Endothelial cell (in vitro differentiated cells): Measurements from ENCODE around the gene MFSD11. TPM values are rescaled to one million over a fixed set of nuclear protein-coding genes. Genes with fewer than 3 reads are reported as not detected.
A peak's percentile ranks its signal among the peaks of the same experiment; 100 is the strongest.
"Not testable (repeated sequence)": the region's sequence is repeated elsewhere in the genome, so short reads cannot be mapped to it uniquely, and the experiment has no call there.

Experiments
- DNase-seq: peaks from one replicate; pipeline ENCODE4 v3.0.0; 2021; ENCODE audit warnings: low spot score
- H3K27ac Mint-ChIP-seq: one replicate; pipeline ENCODE4 v1.8.0; 2021; ENCODE audit warnings: mixed read lengths, inconsistent platforms; ENCODE audit not compliant: unreplicated experiment
- H3K27me3 Mint-ChIP-seq: one replicate; pipeline ENCODE4 v1.8.0; 2021; ENCODE audit warnings: mild to moderate bottlenecking, moderate library complexity, mixed read lengths, inconsistent platforms; ENCODE audit not compliant: unreplicated experiment
- H3K36me3 Mint-ChIP-seq: one replicate; pipeline ENCODE4 v1.8.0; 2021; ENCODE audit warnings: mild to moderate bottlenecking, low read depth, mixed read lengths, inconsistent platforms; ENCODE audit not compliant: unreplicated experiment
- H3K4me1 Mint-ChIP-seq: one replicate; pipeline ENCODE4 v1.8.0; 2021; ENCODE audit warnings: mild to moderate bottlenecking, mixed read lengths, inconsistent platforms; ENCODE audit not compliant: unreplicated experiment
- H3K4me3 Mint-ChIP-seq: one replicate; pipeline ENCODE4 v1.8.0; 2021; ENCODE audit warnings: mild to moderate bottlenecking, mixed read lengths, inconsistent platforms; ENCODE audit not compliant: unreplicated experiment
- H3K9me3 Mint-ChIP-seq: one replicate; pipeline ENCODE4 v1.8.0; 2021; ENCODE audit warnings: mixed read lengths, inconsistent platforms; ENCODE audit not compliant: unreplicated experiment
- total RNA-seq: library from RNA; stranded (reverse); fragmentation: NEBNext Ultra II Directional; extraction: Animal tissue kit (Norgen Biotek cat#: 25700); gene quantifications from one replicate; pipeline ENCODE4 v1.2.1, GENCODE V29; 2021; ENCODE audit not compliant: unreplicated experiment
- TF ChIP-seq, protein P1 (sequence below): fragments of 200-600 bp; sonication (generic); IDR thresholded peaks from one replicate; pipeline ENCODE4 v1.5.0; 2021; ENCODE audit warnings: antibody characterized with exemption; ENCODE audit not compliant: unreplicated experiment

Gene MFSD11
- total RNA-seq, 1 donor from 2014 or later = 37.3 TPM

DNA sequence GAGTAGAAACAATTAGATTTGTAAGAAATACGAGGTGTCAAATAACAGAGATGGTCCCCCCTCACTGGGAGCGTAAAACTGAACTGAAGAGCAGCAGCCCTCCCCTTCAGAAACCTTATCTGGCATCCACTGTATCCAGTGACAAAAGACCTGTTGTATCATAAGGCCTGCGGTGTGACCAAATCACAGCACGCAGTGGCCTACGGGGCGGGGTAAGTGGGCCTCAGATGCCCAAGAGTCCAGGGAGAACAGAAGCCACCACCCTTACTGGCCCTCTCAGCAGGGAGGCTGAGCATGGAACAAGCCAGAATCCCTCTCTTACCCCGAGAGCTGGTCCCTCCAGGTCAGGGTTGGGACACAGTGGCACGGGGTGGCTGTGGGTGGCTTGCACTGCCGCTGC, 17.0 kb upstream of the MFSD11 start:
- no peak for DNase-seq
- Mint-ChIP-seq H3K27ac (no peak overlapping the region), H3K27me3 (peaks cover 2% of the 10 kb centered on the region), H3K4me3 (no peak overlapping the region), H3K36me3 (peaks cover 31% of the 10 kb centered on the region), H3K9me3 (no peaks in the 10 kb centered on the region), H3K4me1 (peaks cover 7% of the 10 kb centered on the region)
- TF ChIP-seq, protein P1, sequence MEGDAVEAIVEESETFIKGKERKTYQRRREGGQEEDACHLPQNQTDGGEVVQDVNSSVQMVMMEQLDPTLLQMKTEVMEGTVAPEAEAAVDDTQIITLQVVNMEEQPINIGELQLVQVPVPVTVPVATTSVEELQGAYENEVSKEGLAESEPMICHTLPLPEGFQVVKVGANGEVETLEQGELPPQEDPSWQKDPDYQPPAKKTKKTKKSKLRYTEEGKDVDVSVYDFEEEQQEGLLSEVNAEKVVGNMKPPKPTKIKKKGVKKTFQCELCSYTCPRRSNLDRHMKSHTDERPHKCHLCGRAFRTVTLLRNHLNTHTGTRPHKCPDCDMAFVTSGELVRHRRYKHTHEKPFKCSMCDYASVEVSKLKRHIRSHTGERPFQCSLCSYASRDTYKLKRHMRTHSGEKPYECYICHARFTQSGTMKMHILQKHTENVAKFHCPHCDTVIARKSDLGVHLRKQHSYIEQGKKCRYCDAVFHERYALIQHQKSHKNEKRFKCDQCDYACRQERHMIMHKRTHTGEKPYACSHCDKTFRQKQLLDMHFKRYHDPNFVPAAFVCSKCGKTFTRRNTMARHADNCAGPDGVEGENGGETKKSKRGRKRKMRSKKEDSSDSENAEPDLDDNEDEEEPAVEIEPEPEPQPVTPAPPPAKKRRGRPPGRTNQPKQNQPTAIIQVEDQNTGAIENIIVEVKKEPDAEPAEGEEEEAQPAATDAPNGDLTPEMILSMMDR = no peak

DNA sequence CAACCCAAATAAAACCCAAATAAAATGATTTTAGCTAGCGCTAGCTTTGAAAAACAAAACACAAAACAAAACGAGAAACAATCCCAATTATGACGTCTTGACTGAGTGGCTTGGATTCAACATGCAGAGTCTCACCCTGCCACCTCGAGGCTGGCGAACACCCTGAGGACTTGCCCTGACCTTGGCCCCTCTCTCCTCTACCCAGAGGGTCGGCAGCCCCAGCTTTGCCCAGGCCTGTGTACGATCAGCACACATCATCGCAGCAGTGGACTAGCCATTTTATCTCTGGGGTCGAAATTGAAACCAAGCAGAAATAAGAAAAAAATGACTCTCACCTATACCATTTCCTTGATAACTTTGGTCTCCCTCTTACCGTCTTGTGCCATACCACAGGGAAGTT, 16.5 kb upstream of the MFSD11 start:
- no peak for DNase-seq
- Mint-ChIP-seq H3K9me3 (no peaks in the 10 kb centered on the region), H3K4me1 (peaks cover 7% of the 10 kb centered on the region), H3K36me3 (peaks cover 27% of the 10 kb centered on the region), H3K27ac (no peak overlapping the region), H3K27me3 (peaks cover 2% of the 10 kb centered on the region), H3K4me3 (peak overlapping the region; percentile 75)
- TF ChIP-seq, protein P1 = no peak

DNA sequence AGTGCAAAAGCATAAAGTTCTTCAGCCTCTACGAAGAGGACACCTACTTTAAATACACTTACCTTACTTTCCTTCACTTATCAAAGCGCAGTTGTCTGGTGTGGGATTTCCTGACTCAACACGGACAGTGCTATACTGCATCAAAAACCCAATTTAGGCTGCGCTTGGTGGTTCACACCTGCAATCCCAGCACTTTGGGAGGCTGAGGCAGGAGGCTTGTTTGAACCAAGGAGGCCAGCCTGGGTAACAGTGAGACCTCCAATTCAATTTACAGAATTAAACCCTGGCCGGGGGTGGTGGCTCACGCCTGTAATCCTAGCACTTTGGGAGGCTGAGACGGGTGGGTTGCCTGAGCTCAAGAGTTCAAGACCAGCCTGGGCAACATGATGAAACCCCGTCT, 15.6 kb upstream of the MFSD11 start:
- Mint-ChIP-seq H3K36me3 (peaks cover 27% of the 10 kb centered on the region), H3K9me3 (no peaks in the 10 kb centered on the region), H3K4me1 (peaks cover 9% of the 10 kb centered on the region), H3K4me3 (no peak overlapping the region), H3K27ac (no peak overlapping the region), H3K27me3 (peaks cover 3% of the 10 kb centered on the region)
- no peak for DNase-seq
- TF ChIP-seq, protein P1 = no peak

DNA sequence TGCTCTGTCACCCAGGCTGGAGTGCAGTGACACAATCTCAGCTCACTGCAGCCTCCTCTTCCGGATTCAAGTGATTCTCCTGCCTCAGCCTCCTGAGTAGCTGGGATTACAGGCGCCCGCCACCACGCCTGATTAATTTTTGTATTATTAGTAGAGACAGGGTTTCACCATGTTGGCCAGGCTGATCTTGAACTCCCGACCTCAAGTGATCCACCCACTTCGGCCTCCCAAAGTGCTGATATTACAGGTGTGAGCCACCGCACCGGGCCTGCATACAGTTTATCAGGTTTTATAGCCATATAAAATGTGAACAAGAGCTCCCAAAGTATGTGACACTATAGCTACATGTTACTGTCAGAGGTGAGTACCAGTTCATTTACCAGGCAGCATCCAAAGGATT, 14.9 kb upstream of the MFSD11 start:
- peaks cover 15% of the 10 kb centered on the region for H3K4me1 Mint-ChIP-seq
- H3K4me3 Mint-ChIP-seq = peak overlapping the region; percentile 31
- not testable (repeated sequence) for DNase-seq, H3K27me3 Mint-ChIP-seq, H3K9me3 Mint-ChIP-seq, H3K27ac Mint-ChIP-seq
- H3K36me3 Mint-ChIP-seq = peaks cover 29% of the 10 kb centered on the region

DNA sequence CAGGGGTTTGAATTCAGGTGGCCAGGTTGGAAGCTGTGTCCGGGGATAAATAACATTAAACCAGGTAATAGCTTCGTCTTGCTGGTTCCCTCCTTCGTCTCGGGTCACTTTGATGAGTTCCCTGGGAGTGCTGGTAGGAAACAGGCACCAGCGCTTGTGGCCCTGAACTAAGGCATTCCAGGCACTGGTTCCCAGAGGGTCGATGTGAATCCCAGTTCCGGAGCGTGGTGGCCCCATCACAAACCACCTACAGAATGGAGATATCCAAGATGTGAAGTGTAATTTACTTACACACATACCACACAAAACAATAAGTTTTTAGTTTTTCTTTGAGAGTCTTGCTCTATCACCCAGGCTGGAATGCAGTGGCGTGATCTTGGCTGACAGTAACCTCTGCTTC, 14.1 kb upstream of the MFSD11 start:
- TF ChIP-seq, protein P1 = no peak
- H3K9me3 Mint-ChIP-seq = no peaks in the 10 kb centered on the region
- H3K4me1 Mint-ChIP-seq = peaks cover 15% of the 10 kb centered on the region
- no peak overlapping the region for H3K27ac Mint-ChIP-seq
- DNase-seq = no peak
- no peak overlapping the region for H3K4me3 Mint-ChIP-seq
- H3K27me3 Mint-ChIP-seq = peaks cover 10% of the 10 kb centered on the region
- H3K36me3 Mint-ChIP-seq = peaks cover 26% of the 10 kb centered on the region
